Psoas muscle (tissue), 8 donors: ENCODE results near the gene RBL2. TPM values are rescaled to one million over a fixed set of nuclear protein-coding genes. Genes with fewer than 3 reads are reported as not detected.

Experiments used
- ATAC-seq, 4 donors: fragments of 200-7000 bp; cut with Tn5 transposase; one replicate each; pipeline ENCODE4 v1.9.1; 2020; ENCODE audit warnings: moderate library complexity in 3 of 4, mild to moderate bottlenecking in 2 of 4
- DNase-seq, 2 donors: peaks; one replicate each; pipeline ENCODE4 v3.0.0-alpha.2; 2020
- H3K27ac ChIP-seq: fragments of 200-600 bp; one replicate; pipeline ENCODE4 v1.8.0; 2022
- H3K27me3 ChIP-seq, 3 donors: fragments of 200-600 bp in 1 of 3; one replicate each; pipeline versions ENCODE4 v1.6.1 to v1.8.0; 2013 to 2022; ENCODE audit warnings: low read length in 2 of 3, mild to moderate bottlenecking in 2 of 3, moderate library complexity in 1 of 3; ENCODE audit not compliant: insufficient read depth in 3 of 3
- H3K36me3 ChIP-seq, 2 donors: fragments of 200-600 bp in 1 of 2; one replicate each; pipeline versions ENCODE4 v1.6.1 to v1.8.0; 2013 to 2022; ENCODE audit warnings: low read depth in 1 of 2, mild to moderate bottlenecking in 1 of 2, moderate library complexity in 1 of 2; ENCODE audit not compliant: insufficient read depth in 1 of 2
- H3K4me1 ChIP-seq: fragments of 200-600 bp; one replicate; pipeline ENCODE4 v1.8.0; 2022
- H3K4me3 ChIP-seq: fragments of 200-600 bp; one replicate; pipeline ENCODE4 v1.8.0; 2022; ENCODE audit warnings: mild to moderate bottlenecking
- H3K9me3 ChIP-seq: fragments of 200-600 bp; one replicate; pipeline ENCODE4 v1.8.0; 2022
- CTCF ChIP-seq: fragments of 200-600 bp; IDR thresholded peaks from one replicate; pipeline ENCODE4 v1.8.0; 2022; ENCODE audit warnings: antibody characterized with exemption
- WGBS, 3 donors: extraction: QIAGEN DNeasy Blood & Tissue Kit; methylation state at CpG; one replicate each; pipeline versions ENCODE4 v1.1.6 to v1.1.7; 2013; 5-methylcytosine and 5-hydroxymethylcytosine counted together
- intact Hi-C, 2 donors: fragments of 100-400 bp; cut with DNase I; formaldehyde crosslinking; loops; one replicate each; pipeline versions ENCODE4 v1.11.0 to v1.14.2; 2022
- polyA plus RNA-seq, 3 donors: library from polyadenylated mRNA; stranded (reverse); fragments of 200-250 nt; gene quantifications; one replicate each; pipeline ENCODE4 v1.2.3, GENCODE V29; 2013
- total RNA-seq, 4 donors: library from RNA; stranded (reverse); fragmentation: NEBNext Ultra II Directional in 2 of 4; extraction: Animal tissue kit (Norgen Biotek cat#: 25700) in 2 of 4; gene quantifications; one replicate each; pipeline versions ENCODE4 v1.2.1 to v1.2.4, GENCODE V29; 2021 to 2023
- donor health status: healthy with polysubstance abuse.
- donor health status: DM: no; HTN: no; CAD: no; lungs with moderate emphysema.
- donor health status: Bipolar disorder and iron deficiency.
- donor health status: healthy.
- donor health status: DM: yes; HTN: yes; CAD: no.
- donor health status: DM: no; HTN: no; CAD: no.
- donor health status: DM: no; HTN: no; CAD: no.
- donor health status: DM: yes; HTN: yes; CAD: no.

The RBL2 gene
- total and polyA plus RNA-seq, 7 donors = 16.7 to 45.0 (median 35.8) TPM

- Histone ChIP-seq H3K27ac (no peak overlapping the region), H3K36me3 (peaks cover 12 to 100% of the 10 kb centered on the region in 2 donors), H3K4me1 (no peaks in the 10 kb centered on the region), H3K9me3 (no peaks in the 10 kb centered on the region), H3K27me3 (no peaks in the 10 kb centered on the region), H3K4me3 (no peak overlapping the region)
- no peak for ATAC-seq
- 90 to 98% (median 98%) methylated on average over 2 of the region's 2 CpGs for WGBS, 3 donors
- intact Hi-C loops = loop anchor here in 1 of 2 donors (10.0 kb wide), 1 partner anchor 143 kb away; no protein-coding TSS in a partner anchor
- DNase-seq = no peak
- no peak for TF ChIP-seq CTCF
These were observed 23.4 kb downstream of the RBL2 start for GRCh38 chr16:53457670-53458069.

- TF ChIP-seq CTCF = no peak
- no peak overlapping the region for H3K4me3 ChIP-seq
- ATAC-seq (no peak), DNase-seq (no peak)
- H3K4me1 ChIP-seq = no peaks in the 10 kb centered on the region
- 92 to 95% (median 95%) methylated on average over 8 of the region's 8 CpGs for WGBS, 3 donors
- H3K36me3 ChIP-seq = peaks cover 12 to 100% of the 10 kb centered on the region in 2 donors
- H3K27me3 ChIP-seq = no peaks in the 10 kb centered on the region
- intact Hi-C loops = loop anchor here in 1 of 2 donors (10.0 kb wide), 1 partner anchor 144 kb away; no protein-coding TSS in a partner anchor
- H3K27ac ChIP-seq = no peak overlapping the region
- no peaks in the 10 kb centered on the region for H3K9me3 ChIP-seq
These were observed 24.4 kb downstream of the RBL2 start for GRCh38 chr16:53458635-53459034.

GRCh38 chr16:53465606-53466280 lies 31.5 kb downstream of the RBL2 start:
- 53 to 65% (median 62%) methylated on average over 6 of the region's 6 CpGs for WGBS, 3 donors
- intact Hi-C loops = loop anchor here (10.0 kb wide), 2 partner anchors 221 to 231 kb away; no protein-coding TSS in a partner anchor
- Histone ChIP-seq H3K4me1 (no peaks in the 10 kb centered on the region), H3K36me3 (peaks cover 0 to 97% of the 10 kb centered on the region in 2 donors), H3K27ac (no peak overlapping the region), H3K27me3 (no peaks in the 10 kb centered on the region), H3K4me3 (no peak overlapping the region), H3K9me3 (no peaks in the 10 kb centered on the region)
- no peak for TF ChIP-seq CTCF
- DNase-seq (no peak), ATAC-seq (peak in 2 of 4 donors; percentile 53 to 60)

GRCh38 chr16:53476867-53477266 lies 42.6 kb downstream of the RBL2 start:
- WGBS, 3 donors = 83 to 96% (median 96%) methylated on average over 2 of the region's 2 CpGs
- Histone ChIP-seq H3K27me3 (no peaks in the 10 kb centered on the region), H3K4me3 (no peak overlapping the region), H3K27ac (no peak overlapping the region), H3K36me3 (peaks cover 10 to 82% of the 10 kb centered on the region in 2 donors), H3K4me1 (no peaks in the 10 kb centered on the region), H3K9me3 (no peaks in the 10 kb centered on the region)
- intact Hi-C loops = loop anchor here in 1 of 2 donors (10.0 kb wide), 1 partner anchor 152 kb away; no protein-coding TSS in a partner anchor
- ATAC-seq (no peak), DNase-seq (no peak)
- no peak for TF ChIP-seq CTCF
